Esophagus squamous epithelium (tissue), 5 donors: ENCODE measurements around the gene ZNF76. TPM values are rescaled to one million over a fixed set of nuclear protein-coding genes. Genes with fewer than 3 reads are reported as not detected.

Source experiments
- DNase-seq: peaks from one replicate; lab custom pipeline; 2025; lab: John Stamatoyannopoulos, UW
- H3K27ac ChIP-seq, 4 donors: fragments of 200-600 bp; sonication (generic); one replicate each; pipeline ENCODE4 v1.5.1; 2016 to 2019; ENCODE audit warnings: mild to moderate bottlenecking in 1 of 4
- H3K27me3 ChIP-seq, 4 donors: fragments of 200-600 bp; sonication (generic); 1 replicate in 3 of 4; 2 replicates in 1 of 4; pipeline versions ENCODE4 v1.5.1 to v1.6.0; 2017 to 2021; ENCODE audit warnings: antibody characterized with exemption in 1 of 4
- H3K36me3 ChIP-seq, 3 donors: fragments of 200-600 bp; sonication (generic); one replicate each; pipeline ENCODE4 v1.5.1; 2016 to 2019
- H3K4me1 ChIP-seq, 3 donors: fragments of 200-600 bp; sonication (generic); one replicate each; pipeline ENCODE4 v1.5.1; 2017 to 2019
- H3K4me3 ChIP-seq, 4 donors: fragments of 200-600 bp; sonication (generic); 1 replicate in 3 of 4; 2 replicates in 1 of 4; pipeline ENCODE4 v1.5.1; 2016 to 2019; ENCODE audit warnings: mild to moderate bottlenecking in 2 of 4, moderate library complexity in 1 of 4
- H3K9me3 ChIP-seq, 3 donors: fragments of 200-600 bp; sonication (generic); one replicate each; pipeline ENCODE4 v1.5.1; 2016 to 2019
- POLR2A ChIP-seq, 4 donors: fragments of 450-650 bp; IDR thresholded peaks; one replicate each; pipeline ENCODE4 v1.6.1; 2017; ENCODE audit warnings: antibody characterized with exemption in 4 of 4, mild to moderate bottlenecking in 4 of 4, moderate library complexity in 3 of 4
- WGBS, 2 donors: methylation state at CpG; one replicate each; pipeline ENCODE4 v1.1.5; 2018; 5-methylcytosine and 5-hydroxymethylcytosine counted together
- intact Hi-C: fragments of 100-400 bp; cut with DNase I; formaldehyde crosslinking; loops from one replicate; pipeline ENCODE4 v1.15.0; 2022
- total RNA-seq, 4 donors: library from RNA; depleted of rRNA; stranded (reverse); fragments of >200 nt; gene quantifications; one replicate each; pipeline ENCODE4 v1.1.0, GENCODE V29; 2016
- TF ChIP-seq, protein P1 (sequence below), 6 experiments: fragments of 450-650 bp in 4 of 6; fragments of 200-600 bp in 2 of 6; sonication (generic) in 2 of 6; IDR thresholded peaks; one replicate each; pipeline ENCODE4 v1.5.1; 2016 to 2019; ENCODE audit warnings: antibody characterized with exemption in 6 of 6, mild to moderate bottlenecking in 4 of 6, moderate library complexity in 4 of 6
- donor health status: DM: yes; HTN: yes; CAD: no.

The ZNF76 gene
- total RNA-seq, 4 donors from 2014 or later = 10.1 to 25.0 (median 10.9) TPM

GRCh38 chr6:35343835-35344550, 84.5 kb downstream of the ZNF76 start:
- TF ChIP-seq, protein P1, sequence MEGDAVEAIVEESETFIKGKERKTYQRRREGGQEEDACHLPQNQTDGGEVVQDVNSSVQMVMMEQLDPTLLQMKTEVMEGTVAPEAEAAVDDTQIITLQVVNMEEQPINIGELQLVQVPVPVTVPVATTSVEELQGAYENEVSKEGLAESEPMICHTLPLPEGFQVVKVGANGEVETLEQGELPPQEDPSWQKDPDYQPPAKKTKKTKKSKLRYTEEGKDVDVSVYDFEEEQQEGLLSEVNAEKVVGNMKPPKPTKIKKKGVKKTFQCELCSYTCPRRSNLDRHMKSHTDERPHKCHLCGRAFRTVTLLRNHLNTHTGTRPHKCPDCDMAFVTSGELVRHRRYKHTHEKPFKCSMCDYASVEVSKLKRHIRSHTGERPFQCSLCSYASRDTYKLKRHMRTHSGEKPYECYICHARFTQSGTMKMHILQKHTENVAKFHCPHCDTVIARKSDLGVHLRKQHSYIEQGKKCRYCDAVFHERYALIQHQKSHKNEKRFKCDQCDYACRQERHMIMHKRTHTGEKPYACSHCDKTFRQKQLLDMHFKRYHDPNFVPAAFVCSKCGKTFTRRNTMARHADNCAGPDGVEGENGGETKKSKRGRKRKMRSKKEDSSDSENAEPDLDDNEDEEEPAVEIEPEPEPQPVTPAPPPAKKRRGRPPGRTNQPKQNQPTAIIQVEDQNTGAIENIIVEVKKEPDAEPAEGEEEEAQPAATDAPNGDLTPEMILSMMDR (IDR thresholded peaks at IDR 0.05) = no peak
- TF ChIP-seq POLR2A (IDR thresholded peaks at IDR 0.05) = no peak
- intact Hi-C loops = loop anchor here (5.0 to 10.0 kb wide), 2 partner anchors 71 to 108 kb away; partner anchors contain the start of gene FANCE
- Histone ChIP-seq H3K27ac (peak overlapping the region; percentile 89 to 97 (median 96)), H3K9me3 (no peaks in the 10 kb centered on the region), H3K4me3 (peak overlapping the region; percentile 69 to 99 (median 92)), H3K36me3 (peaks cover 0 to 39% (median 5%) of the 10 kb centered on the region in 3 donors), H3K4me1 (peaks cover 17 to 46% (median 32%) of the 10 kb centered on the region in 3 donors), H3K27me3 (no peaks in the 10 kb centered on the region)
- DNase-seq = no peak
- 55 to 65% methylated on average over 6 of the region's 6 CpGs for WGBS, 2 donors

Other genes with a start within 250 kb of the ZNF76 start
- under 1 TPM in 1 of 4 donors, not detected in 3; 0.64 TPM for gene TCP11, start 118.4 kb upstream of the ZNF76 start, total RNA-seq
- under 1 TPM in 2 of 4 donors, not detected in 2; 0.03 to 0.19 TPM for gene SCUBE3, start 45.8 kb upstream of the ZNF76 start, total RNA-seq
- 10 to 100 TPM; 20.5 to 38.0 (median 25.2) TPM for gene DEF6, start 38.1 kb downstream of the ZNF76 start, total RNA-seq
- gene PPARD, start 82.8 kb downstream of the ZNF76 start, total RNA-seq = 10 to 100 TPM; 17.0 to 42.8 (median 28.2) TPM
- 10 to 100 TPM in 1 of 4 donors, 1 to 10 TPM in 3; 6.9 to 15.5 (median 8.0) TPM for gene FANCE, start 192.6 kb downstream of the ZNF76 start, total RNA-seq
- gene RPL10A, start 208.7 kb downstream of the ZNF76 start, total RNA-seq = 1,000 to 10,000 TPM; 1,152 to 2,101 (median 1,461) TPM
- 10 to 100 TPM; 13.7 to 33.5 (median 29.3) TPM for gene TEAD3, start 237.3 kb downstream of the ZNF76 start, total RNA-seq